ENCODE results near the gene TFB1M.

DNA sequence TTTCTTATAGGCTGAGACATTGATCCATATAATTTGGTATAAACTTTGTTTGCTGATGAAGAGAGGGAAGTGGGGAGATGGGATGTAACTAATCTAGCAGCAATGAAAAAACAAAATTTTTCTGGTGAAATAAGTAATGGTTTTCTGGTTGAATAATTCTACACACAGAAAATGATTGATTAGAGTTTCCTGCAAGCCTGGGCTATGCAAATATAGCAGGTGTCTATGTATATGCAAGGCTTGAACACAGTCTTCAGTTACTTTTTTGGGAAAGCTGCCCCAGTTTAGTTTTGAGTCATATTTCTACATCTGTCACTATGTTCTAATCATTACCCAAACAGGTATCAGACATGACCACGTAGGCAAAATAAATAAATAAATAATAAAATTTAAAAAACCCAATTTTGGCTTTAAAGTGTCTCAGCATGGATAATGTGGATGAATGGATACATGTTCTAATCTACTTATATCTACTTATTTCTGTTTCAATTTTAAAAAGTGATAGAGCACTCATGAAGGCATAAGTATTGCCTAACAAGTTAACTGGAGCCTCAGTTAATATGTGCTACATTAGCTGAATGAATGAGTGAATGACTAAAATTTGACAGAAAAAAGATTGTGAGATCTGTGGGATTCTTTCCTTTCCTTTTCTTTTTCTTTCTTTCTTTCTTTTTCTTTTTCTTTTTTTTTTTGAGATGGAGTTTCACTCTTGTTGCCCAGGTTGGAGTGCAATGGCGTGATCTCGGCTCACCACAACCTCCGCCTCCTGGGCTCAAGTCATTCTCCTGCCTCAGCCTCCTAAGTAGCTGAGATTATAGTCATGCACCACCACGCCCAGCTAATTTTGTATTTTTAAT, 37.2 kb upstream of the TFB1M start:
- TF ChIP-seq, protein P1, sequence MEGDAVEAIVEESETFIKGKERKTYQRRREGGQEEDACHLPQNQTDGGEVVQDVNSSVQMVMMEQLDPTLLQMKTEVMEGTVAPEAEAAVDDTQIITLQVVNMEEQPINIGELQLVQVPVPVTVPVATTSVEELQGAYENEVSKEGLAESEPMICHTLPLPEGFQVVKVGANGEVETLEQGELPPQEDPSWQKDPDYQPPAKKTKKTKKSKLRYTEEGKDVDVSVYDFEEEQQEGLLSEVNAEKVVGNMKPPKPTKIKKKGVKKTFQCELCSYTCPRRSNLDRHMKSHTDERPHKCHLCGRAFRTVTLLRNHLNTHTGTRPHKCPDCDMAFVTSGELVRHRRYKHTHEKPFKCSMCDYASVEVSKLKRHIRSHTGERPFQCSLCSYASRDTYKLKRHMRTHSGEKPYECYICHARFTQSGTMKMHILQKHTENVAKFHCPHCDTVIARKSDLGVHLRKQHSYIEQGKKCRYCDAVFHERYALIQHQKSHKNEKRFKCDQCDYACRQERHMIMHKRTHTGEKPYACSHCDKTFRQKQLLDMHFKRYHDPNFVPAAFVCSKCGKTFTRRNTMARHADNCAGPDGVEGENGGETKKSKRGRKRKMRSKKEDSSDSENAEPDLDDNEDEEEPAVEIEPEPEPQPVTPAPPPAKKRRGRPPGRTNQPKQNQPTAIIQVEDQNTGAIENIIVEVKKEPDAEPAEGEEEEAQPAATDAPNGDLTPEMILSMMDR (conservative IDR thresholded peaks at IDR 0.05) = no peak
- no peak for TF ChIP-seq EZH2 (IDR thresholded peaks at IDR 0.05; ENCODE audit: low read depth)
